Immature natural killer cell (primary cell): ENCODE data around the gene TGFB1. TPM values are rescaled to one million over a fixed set of nuclear protein-coding genes. Genes with fewer than 3 reads are reported as not detected.
"Not testable (repeated sequence)": the region's sequence is repeated elsewhere in the genome, so short reads cannot be mapped to it uniquely, and the experiment has no call there.

Source experiments
- DNase-seq, 3 donors: peaks; one replicate each; pipeline ENCODE4 v3.0.0; 2022; ENCODE audit warnings: mixed read lengths in 1 of 3
- H3K27ac Mint-ChIP-seq, 6 donors: one replicate each; pipeline ENCODE4 v1.8.0; 2020; ENCODE audit warnings: mixed read lengths in 6 of 6, mild to moderate bottlenecking in 5 of 6, inconsistent platforms in 4 of 6, moderate library complexity in 3 of 6
- H3K27me3 Mint-ChIP-seq, 3 donors: one replicate each; pipeline ENCODE4 v1.8.0; 2020 to 2021; ENCODE audit warnings: low read depth in 3 of 3, mild to moderate bottlenecking in 3 of 3, mixed read lengths in 3 of 3, moderate library complexity in 3 of 3, inconsistent platforms in 1 of 3
- H3K36me3 Mint-ChIP-seq, 3 donors: one replicate each; pipeline ENCODE4 v1.8.0; 2020; ENCODE audit warnings: mixed read lengths in 3 of 3, inconsistent platforms in 2 of 3, mild to moderate bottlenecking in 2 of 3
- H3K4me1 Mint-ChIP-seq, 2 donors: one replicate each; pipeline ENCODE4 v1.8.0; 2020; ENCODE audit warnings: inconsistent platforms in 2 of 2, mild to moderate bottlenecking in 2 of 2, mixed read lengths in 2 of 2, moderate library complexity in 1 of 2
- H3K4me3 Mint-ChIP-seq, 5 donors: one replicate each; pipeline ENCODE4 v1.8.0; 2020; ENCODE audit warnings: mild to moderate bottlenecking in 5 of 5, mixed read lengths in 5 of 5, inconsistent platforms in 3 of 5, moderate library complexity in 3 of 5
- H3K9me3 Mint-ChIP-seq, 6 donors: one replicate each; pipeline ENCODE4 v1.8.0; 2020; ENCODE audit warnings: mild to moderate bottlenecking in 6 of 6, mixed read lengths in 6 of 6, inconsistent platforms in 4 of 6, moderate library complexity in 3 of 6
- polyA plus RNA-seq, 3 donors: library from polyadenylated mRNA; unstranded; fragments of 300-500 nt; fragmentation: Illumina TruSeq; gene quantifications; one replicate each; pipeline ENCODE4 v1.2.3, GENCODE V29; 2021

Gene TGFB1
- polyA plus RNA-seq, 3 donors from 2014 or later, result 51.4 to 196 (median 66.4) TPM

- H3K4me3 Mint-ChIP-seq, H3K4me1 Mint-ChIP-seq, H3K9me3 Mint-ChIP-seq, H3K27ac Mint-ChIP-seq, H3K27me3 Mint-ChIP-seq, H3K36me3 Mint-ChIP-seq, DNase-seq: not testable (repeated sequence)
These were observed 27.8 kb upstream of the TGFB1 start for GRCh38 chr19:41381536-41381935.

GRCh38 chr19:41377977-41378709, 24.4 kb upstream of the TGFB1 start:
- H3K36me3 Mint-ChIP-seq, result peaks cover 0 to 3% (median 0%) of the 10 kb centered on the region in 3 donors
- H3K27me3 Mint-ChIP-seq, result peaks cover 0 to 2% (median 2%) of the 10 kb centered on the region in 3 donors
- H3K27ac Mint-ChIP-seq, result peak overlapping the region in 1 of 6 donors; percentile 69
- no peaks in the 10 kb centered on the region for H3K9me3 Mint-ChIP-seq
- DNase-seq, result no peak
- peak overlapping the region in 1 of 5 donors; percentile 7 for H3K4me3 Mint-ChIP-seq
- H3K4me1 Mint-ChIP-seq, result peaks cover 13 to 18% of the 10 kb centered on the region in 2 donors

DNA sequence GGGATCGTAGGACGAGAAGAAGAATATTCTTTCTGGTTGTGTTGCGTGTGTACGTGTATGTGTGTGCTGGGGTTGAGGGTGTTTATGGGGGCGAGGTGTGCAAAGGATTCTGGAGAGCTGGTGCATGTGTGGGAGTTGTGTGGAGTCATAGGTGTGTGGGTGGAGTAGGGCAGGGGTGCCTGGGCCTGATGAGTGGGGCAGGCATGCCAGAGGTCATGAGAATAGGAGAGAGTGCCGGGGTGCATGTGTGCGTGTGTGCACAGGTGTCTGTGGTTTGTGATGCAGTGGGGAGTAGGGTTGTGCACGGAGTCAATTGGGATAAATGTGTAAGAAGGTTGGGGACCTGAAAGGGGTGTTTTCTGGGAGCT, 23.3 kb upstream of the TGFB1 start:
- Mint-ChIP-seq H3K4me3 (peak overlapping the region; percentile 55 to 85 (median 77)), H3K27ac (peak overlapping the region in 4 of 6 donors; percentile 2 to 91 (median 66)), H3K9me3 (no peaks in the 10 kb centered on the region), H3K4me1 (peaks cover 13 to 18% of the 10 kb centered on the region in 2 donors), H3K27me3 (peaks cover 0 to 2% (median 2%) of the 10 kb centered on the region in 3 donors), H3K36me3 (no peaks in the 10 kb centered on the region)
- DNase-seq, result no peak

DNA sequence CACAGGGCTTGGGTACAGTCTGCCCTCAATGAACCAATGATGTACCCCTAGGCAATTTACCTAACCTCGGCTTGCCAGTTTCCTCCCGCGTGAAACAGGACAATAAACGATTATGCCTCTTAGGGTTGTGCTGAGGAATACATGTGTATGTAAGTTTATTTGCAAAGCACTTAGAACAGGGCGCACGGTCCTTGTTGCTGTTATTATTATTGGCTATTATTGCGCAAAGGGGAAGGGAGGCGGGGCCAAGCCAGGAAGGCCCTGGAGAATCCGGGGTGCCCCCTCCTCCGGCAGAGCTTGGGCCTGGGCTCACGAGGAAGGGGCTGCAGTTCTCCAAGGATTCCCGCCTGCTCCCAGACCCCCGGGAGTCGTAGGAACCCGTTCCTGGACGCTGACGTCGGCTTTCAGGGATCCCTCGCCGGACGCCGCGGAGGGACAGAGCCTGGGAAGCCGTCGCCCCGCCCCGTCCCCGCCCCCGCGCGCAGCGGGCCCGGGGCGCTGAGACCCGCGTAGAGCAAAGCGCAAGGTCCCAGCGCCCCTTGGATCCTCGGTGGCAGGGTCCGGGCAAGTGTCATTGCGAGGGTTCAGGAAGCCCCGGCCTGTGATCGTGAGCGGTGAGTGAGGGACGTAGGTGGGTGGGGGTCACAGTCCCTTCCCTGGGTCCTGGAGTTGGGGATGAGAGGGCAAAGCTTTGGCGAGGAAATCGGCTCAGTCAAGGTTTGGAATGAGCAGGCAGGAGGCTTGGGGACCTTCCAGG, 22.7 kb upstream of the TGFB1 start, which contains the start of gene TMEM91:
Gene TMEM91 (plus strand): TSS at position 293 of the 757 bp plus-strand sequence. CDS start 1,777 bp downstream, outside the sequence.
- Mint-ChIP-seq H3K27me3 (peaks cover 0 to 2% (median 2%) of the 10 kb centered on the region in 3 donors), H3K27ac (peak within 1 kb of the TSS in 4 of 6 donors; percentile 58 to 91 (median 66)), H3K4me1 (peaks cover 13 to 18% of the 10 kb centered on the region in 2 donors), H3K9me3 (no peaks in the 10 kb centered on the region), H3K36me3 (no peaks in the 10 kb centered on the region), H3K4me3 (peak within 1 kb of the TSS; percentile 74 to 85 (median 82))
- peak in 1 of 3 donors; percentile 16 for DNase-seq

GRCh38 chr19:41373993-41374392, 20.3 kb upstream of the TGFB1 start:
- no peak for DNase-seq

DNA sequence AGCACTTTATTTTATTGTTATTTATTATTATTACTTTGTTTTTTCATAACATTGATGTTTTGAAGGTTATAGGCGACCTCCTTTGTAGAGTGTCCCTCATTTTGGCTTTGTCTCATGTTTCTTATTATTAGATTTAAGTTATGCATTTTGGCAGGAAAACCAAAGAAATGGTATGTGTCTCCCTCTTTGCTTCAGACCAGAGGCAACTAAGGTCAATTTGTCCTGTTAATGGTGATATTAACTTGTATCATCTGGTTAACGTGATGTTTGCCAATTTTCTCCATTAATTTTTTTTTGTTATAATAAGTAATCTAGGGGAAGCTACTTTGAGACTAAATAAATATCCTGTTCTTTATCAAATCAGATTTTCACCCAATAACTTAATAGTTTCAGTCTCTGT, 18.8 kb upstream of the TGFB1 start:
- H3K4me3 Mint-ChIP-seq, result no peak overlapping the region

More at GRCh38 chr19:41373993-41374392, 20.3 kb upstream of the TGFB1 start:
- Mint-ChIP-seq H3K4me3 (no peak overlapping the region), H3K9me3 (no peaks in the 10 kb centered on the region), H3K4me1 (peaks cover 13 to 18% of the 10 kb centered on the region in 2 donors), H3K27ac (no peak overlapping the region), H3K27me3 (peaks cover 0 to 2% (median 0%) of the 10 kb centered on the region in 3 donors), H3K36me3 (no peaks in the 10 kb centered on the region)

GRCh38 chr19:41371541-41371940, 17.8 kb upstream of the TGFB1 start:
- Mint-ChIP-seq H3K36me3 (peaks cover 0 to 3% (median 0%) of the 10 kb centered on the region in 3 donors), H3K4me1 (peaks cover 5 to 9% of the 10 kb centered on the region in 2 donors), H3K27ac (no peak overlapping the region), H3K9me3 (no peaks in the 10 kb centered on the region), H3K27me3 (peaks cover 0 to 2% (median 0%) of the 10 kb centered on the region in 3 donors), H3K4me3 (no peak overlapping the region)
- DNase-seq, result no peak

More for the DNA sequence above, 18.8 kb upstream of the TGFB1 start:
- no peak for DNase-seq
- peaks cover 13 to 18% of the 10 kb centered on the region in 2 donors for H3K4me1 Mint-ChIP-seq
- no peaks in the 10 kb centered on the region for H3K9me3 Mint-ChIP-seq
- H3K27ac Mint-ChIP-seq, result no peak overlapping the region
- peaks cover 0 to 2% (median 0%) of the 10 kb centered on the region in 3 donors for H3K27me3 Mint-ChIP-seq
- no peaks in the 10 kb centered on the region for H3K36me3 Mint-ChIP-seq

DNA sequence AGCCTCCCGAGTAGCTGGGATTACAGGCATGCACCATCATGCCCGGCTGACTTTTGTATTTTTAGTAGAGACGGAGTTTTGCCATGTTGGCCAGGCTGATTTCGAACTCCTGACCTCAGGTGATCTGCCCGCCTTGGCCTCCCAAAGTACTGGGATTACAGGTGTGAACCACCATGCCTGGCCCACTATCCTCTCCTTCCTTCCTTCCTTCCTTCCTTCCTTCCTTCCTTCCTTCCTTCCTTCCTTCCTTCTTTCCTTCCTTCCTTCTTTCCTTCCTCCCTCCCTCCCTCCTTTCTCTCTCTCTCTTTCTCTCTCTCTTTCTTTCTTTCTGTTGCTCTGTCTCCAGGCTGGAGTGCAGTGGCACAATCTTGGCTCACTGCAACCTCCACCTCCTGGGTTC, 17.4 kb upstream of the TGFB1 start:
- not testable (repeated sequence) for H3K4me3 Mint-ChIP-seq, H3K36me3 Mint-ChIP-seq

GRCh38 chr19:41369769-41370168, 16.0 kb upstream of the TGFB1 start:
- Mint-ChIP-seq H3K4me1 (peaks cover 0 to 7% of the 10 kb centered on the region in 2 donors), H3K4me3 (no peak overlapping the region), H3K9me3 (no peaks in the 10 kb centered on the region), H3K36me3 (peaks cover 0 to 3% (median 0%) of the 10 kb centered on the region in 3 donors), H3K27ac (no peak overlapping the region), H3K27me3 (no peaks in the 10 kb centered on the region)
- no peak for DNase-seq

More for the DNA sequence above, 17.4 kb upstream of the TGFB1 start:
- H3K4me1 Mint-ChIP-seq, H3K27ac Mint-ChIP-seq, DNase-seq, H3K27me3 Mint-ChIP-seq, H3K9me3 Mint-ChIP-seq: not testable (repeated sequence)

GRCh38 chr19:41367848-41368301, 14.2 kb upstream of the TGFB1 start:
- H3K27me3 Mint-ChIP-seq, result peaks cover 5 to 7% (median 5%) of the 10 kb centered on the region in 3 donors
- H3K9me3 Mint-ChIP-seq, result no peaks in the 10 kb centered on the region
- no peak for DNase-seq
- peaks cover 18 to 24% of the 10 kb centered on the region in 2 donors for H3K4me1 Mint-ChIP-seq
- H3K27ac Mint-ChIP-seq, result no peak overlapping the region
- H3K36me3 Mint-ChIP-seq, result peaks cover 0 to 3% (median 0%) of the 10 kb centered on the region in 3 donors
- H3K4me3 Mint-ChIP-seq, result no peak overlapping the region

DNA sequence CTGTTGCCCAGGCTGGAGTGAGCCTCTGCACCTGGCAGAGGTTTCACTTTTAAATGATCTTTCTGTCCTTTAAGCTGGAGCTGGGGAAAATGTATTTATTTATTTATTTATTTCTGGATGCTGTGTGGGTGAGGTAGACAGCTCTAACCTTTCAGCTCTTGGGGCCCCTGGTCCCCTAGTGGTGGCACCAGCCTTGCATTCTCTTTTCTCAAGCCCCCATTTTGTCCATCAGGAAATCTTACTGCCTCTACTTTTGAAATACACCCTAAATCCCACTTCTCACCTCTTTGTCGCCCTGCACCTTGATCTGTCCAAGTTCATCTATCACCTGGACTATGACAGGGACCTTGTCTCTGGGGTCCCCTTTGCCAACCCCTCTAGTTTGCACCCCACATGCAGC, 12.4 kb upstream of the TGFB1 start:
- peak overlapping the region in 2 of 6 donors; percentile 13 to 43 for H3K27ac Mint-ChIP-seq
- H3K36me3 Mint-ChIP-seq, result peaks cover 0 to 3% (median 0%) of the 10 kb centered on the region in 3 donors
- peaks cover 5 to 7% (median 5%) of the 10 kb centered on the region in 3 donors for H3K27me3 Mint-ChIP-seq
- H3K9me3 Mint-ChIP-seq, result no peaks in the 10 kb centered on the region
- peaks cover 24 to 29% of the 10 kb centered on the region in 2 donors for H3K4me1 Mint-ChIP-seq
- DNase-seq, result no peak
- H3K4me3 Mint-ChIP-seq, result peak overlapping the region in 4 of 5 donors; percentile 4 to 61 (median 33)

DNA sequence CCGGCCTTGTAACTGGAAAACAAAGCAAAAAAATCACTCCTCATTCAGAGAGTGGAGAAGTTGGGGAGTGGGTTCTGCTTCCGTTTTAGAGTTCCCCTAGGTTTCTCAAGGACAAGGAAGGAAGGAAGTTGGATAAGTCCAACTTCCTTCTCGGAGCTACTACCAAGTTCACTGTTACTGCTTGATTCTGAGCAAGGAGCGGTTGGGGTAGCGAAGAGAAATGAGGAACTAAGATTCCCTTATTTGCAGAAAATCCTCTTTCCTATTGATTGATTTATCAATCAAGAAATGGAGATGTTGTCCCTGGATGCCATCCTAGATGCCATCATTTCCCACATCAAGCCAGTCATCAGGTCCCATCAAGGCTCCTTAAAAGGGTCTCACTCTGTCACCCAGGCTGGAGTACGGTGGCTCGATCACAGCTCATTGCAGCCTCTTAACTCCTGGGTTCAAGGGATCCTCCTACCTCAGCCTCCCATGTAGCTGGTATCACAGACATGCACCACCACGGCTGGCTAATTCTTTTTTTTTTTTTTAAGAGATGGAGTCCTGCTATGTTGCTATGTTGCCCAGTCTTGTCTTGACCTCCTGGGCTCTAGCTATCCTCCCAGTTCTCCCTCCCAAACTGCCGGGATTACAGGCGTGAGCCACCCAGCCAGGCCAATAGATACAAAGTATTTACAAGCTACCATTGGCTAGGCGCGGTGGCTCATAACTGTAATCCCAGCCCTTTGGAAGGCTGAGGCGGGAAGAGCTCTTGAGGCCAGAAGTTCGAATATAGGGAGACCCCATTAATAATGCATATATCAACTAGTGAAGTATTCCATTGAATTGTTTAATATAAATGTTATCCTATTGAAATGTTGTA, 11.0 kb upstream of the TGFB1 start:
- DNase-seq, result no peak
- peaks cover 24 to 29% of the 10 kb centered on the region in 2 donors for H3K4me1 Mint-ChIP-seq
- H3K4me3 Mint-ChIP-seq, result peak overlapping the region; percentile 89 to 95 (median 91)
- peaks cover 5 to 12% (median 5%) of the 10 kb centered on the region in 3 donors for H3K27me3 Mint-ChIP-seq
- H3K36me3 Mint-ChIP-seq, result peaks cover 0 to 3% (median 0%) of the 10 kb centered on the region in 3 donors
- peak overlapping the region; percentile 98 to 99 (median 99) for H3K27ac Mint-ChIP-seq
- H3K9me3 Mint-ChIP-seq, result no peaks in the 10 kb centered on the region
